H9 (cell line): ENCODE measurements around the gene ANK2. TPM values are rescaled to one million over a fixed set of nuclear protein-coding genes. Genes with fewer than 3 reads are reported as not detected.

ENCODE experiments used
- DNase-seq: peaks from one replicate; pipeline ENCODE4 v3.0.0-alpha.2; 2017
- H2AFZ ChIP-seq: one replicate; pipeline ENCODE4 v1.6.1; 2013; ENCODE audit warnings: mild to moderate bottlenecking, low read length, control low read depth, moderate library complexity
- H2AK5ac ChIP-seq: 2 replicates; pipeline ENCODE4 v1.6.1; 2013; ENCODE audit warnings: low read length, control low read depth, mixed read lengths; ENCODE audit not compliant: insufficient read length
- H2BK120ac ChIP-seq: one replicate; pipeline ENCODE4 v1.6.1; 2013; ENCODE audit warnings: low read depth, mild to moderate bottlenecking, low read length, control low read depth, inconsistent platforms; ENCODE audit not compliant: poor library complexity, severe bottlenecking
- H2BK12ac ChIP-seq: 2 replicates; pipeline ENCODE4 v1.6.1; 2013; ENCODE audit warnings: low read length, control low read depth, mixed read lengths, low read depth; ENCODE audit not compliant: insufficient read length
- H2BK15ac ChIP-seq: 2 replicates; pipeline ENCODE4 v1.6.1; 2013; ENCODE audit warnings: low read depth, low read length, control low read depth
- H2BK20ac ChIP-seq: one replicate; pipeline ENCODE4 v1.6.1; 2013; ENCODE audit warnings: low read depth, mild to moderate bottlenecking, low read length, control low read depth, inconsistent platforms; ENCODE audit not compliant: poor library complexity, severe bottlenecking
- H2BK5ac ChIP-seq: 2 replicates; pipeline ENCODE4 v1.6.1; 2013; ENCODE audit warnings: low read length, control low read depth, mixed read lengths; ENCODE audit not compliant: insufficient read length
- H3K14ac ChIP-seq: 2 replicates; pipeline ENCODE4 v1.6.1; 2013; ENCODE audit warnings: low read length, control low read depth; ENCODE audit not compliant: insufficient read depth
- H3K18ac ChIP-seq: 2 replicates; pipeline ENCODE4 v1.6.1; 2013; ENCODE audit warnings: low read depth, mild to moderate bottlenecking, mixed read lengths, low read length, control low read depth; ENCODE audit not compliant: insufficient read length
- H3K23ac ChIP-seq: 2 replicates; pipeline ENCODE4 v1.6.1; 2013; ENCODE audit warnings: low read length, control low read depth, mixed read lengths, low read depth; ENCODE audit not compliant: insufficient read length
- H3K23me2 ChIP-seq: 2 replicates; pipeline ENCODE4 v1.6.1; 2013; ENCODE audit warnings: low read depth, mild to moderate bottlenecking, mixed read lengths, low read length, control low read depth; ENCODE audit not compliant: insufficient read length, poor library complexity, severe bottlenecking
- H3K27ac ChIP-seq: 2 replicates; pipeline ENCODE4 v1.5.1; 2013; ENCODE audit warnings: low read length, control low read depth, mixed read lengths, low read depth; ENCODE audit not compliant: insufficient read length
- H3K27me3 ChIP-seq: 2 replicates; pipeline ENCODE4 v1.6.1; 2013; ENCODE audit warnings: low read length, control low read depth, inconsistent platforms; ENCODE audit not compliant: insufficient read depth
- H3K4ac ChIP-seq: 2 replicates; pipeline ENCODE4 v1.6.1; 2013; ENCODE audit warnings: low read depth, mild to moderate bottlenecking, control low read depth, inconsistent platforms, low read length, moderate library complexity
- H3K4me1 ChIP-seq: 2 replicates; pipeline ENCODE4 v1.6.1; 2013; ENCODE audit warnings: low read length, control low read depth, inconsistent platforms; ENCODE audit not compliant: insufficient read depth
- H3K4me2 ChIP-seq: 2 replicates; pipeline ENCODE4 v1.6.1; 2013; ENCODE audit warnings: low read length, control low read depth, mixed read lengths; ENCODE audit not compliant: insufficient read length, insufficient read depth
- H3K56ac ChIP-seq: 2 replicates; pipeline ENCODE4 v1.6.1; 2013; ENCODE audit warnings: low read depth, mild to moderate bottlenecking, mixed read lengths, low read length, control low read depth; ENCODE audit not compliant: insufficient read length
- H3K79me1 ChIP-seq: 2 replicates; pipeline ENCODE4 v1.6.1; 2013; ENCODE audit warnings: low read depth, mild to moderate bottlenecking, moderate library complexity, low read length, control low read depth, inconsistent platforms; ENCODE audit not compliant: insufficient read depth, poor library complexity, severe bottlenecking
- H3K79me2 ChIP-seq: 2 replicates; pipeline ENCODE4 v1.6.1; 2013; ENCODE audit warnings: low read length, control low read depth, inconsistent platforms; ENCODE audit not compliant: insufficient read depth
- H3K9ac ChIP-seq: 2 replicates; pipeline ENCODE4 v1.6.1; 2013; ENCODE audit warnings: low read length, control low read depth, mixed read lengths; ENCODE audit not compliant: insufficient read length; ENCODE audit errors: extremely low read depth
- H3K9me3 ChIP-seq: one replicate; pipeline ENCODE4 v1.6.1; 2013; ENCODE audit warnings: low read depth, low read length, inconsistent platforms; ENCODE audit not compliant: control insufficient read depth
- H3T11ph ChIP-seq: one replicate; pipeline ENCODE4 v1.6.1; 2013; ENCODE audit warnings: mild to moderate bottlenecking, low read length, control low read depth, inconsistent platforms
- H4K20me1 ChIP-seq: one replicate; pipeline ENCODE4 v1.6.1; 2013; ENCODE audit not compliant: control insufficient read depth, insufficient read length, insufficient read depth
- H4K5ac ChIP-seq: 2 replicates; pipeline ENCODE4 v1.6.1; 2013; ENCODE audit warnings: low read depth, mild to moderate bottlenecking, mixed read lengths, low read length, control low read depth; ENCODE audit not compliant: insufficient read length
- H4K8ac ChIP-seq: replicated peaks from 2 replicates; pipeline ENCODE4 v1.6.1; 2013; ENCODE audit warnings: low read length, control low read depth, mixed read lengths, low read depth; ENCODE audit not compliant: insufficient read length
- H4K91ac ChIP-seq: 2 replicates; pipeline ENCODE4 v1.6.1; 2013; ENCODE audit warnings: low read depth, mild to moderate bottlenecking, moderate library complexity, mixed read lengths, low read length, control low read depth; ENCODE audit not compliant: insufficient read length
- H3K27ac Mint-ChIP-seq, 3 experiments: 2 replicates in 2 of 3; 3 replicates in 1 of 3; pipeline ENCODE4 v1.8.0; 2020 to 2021; ENCODE audit warnings: mixed read lengths in 3 of 3, mild to moderate bottlenecking in 1 of 3, moderate library complexity in 1 of 3
- H3K27me3 Mint-ChIP-seq: 2 replicates; pipeline ENCODE4 v1.8.0; 2021; ENCODE audit warnings: low read depth, mild to moderate bottlenecking, moderate library complexity, mixed read lengths
- H3K36me3 Mint-ChIP-seq, 3 experiments: 2 replicates in 2 of 3; 3 replicates in 1 of 3; pipeline ENCODE4 v1.8.0; 2020 to 2021; ENCODE audit warnings: low read depth in 3 of 3, mixed read lengths in 3 of 3; ENCODE audit not compliant: insufficient read depth in 1 of 3
- H3K4me1 Mint-ChIP-seq, 2 experiments: 2 replicates each; pipeline ENCODE4 v1.8.0; 2020; ENCODE audit warnings: mixed read lengths in 2 of 2
- H3K4me3 Mint-ChIP-seq, 2 experiments: 2 replicates in 1 of 2; 3 replicates in 1 of 2; pipeline ENCODE4 v1.8.0; 2020 to 2021; ENCODE audit warnings: mild to moderate bottlenecking in 2 of 2, mixed read lengths in 2 of 2, moderate library complexity in 1 of 2
- H3K9me3 Mint-ChIP-seq, 2 experiments: 2 replicates in 1 of 2; 3 replicates in 1 of 2; pipeline ENCODE4 v1.8.0; 2020; ENCODE audit warnings: mild to moderate bottlenecking in 2 of 2, mixed read lengths in 2 of 2, moderate library complexity in 1 of 2
- CTCF ChIP-seq: fragments of 200-600 bp; sonication (generic); conservative IDR thresholded peaks from 3 replicates; pipeline ENCODE4 v1.8.0; 2021; ENCODE audit warnings: antibody characterized with exemption, mild to moderate bottlenecking
- WGBS: extraction: QIAGEN DNeasy Blood & Tissue Kit; methylation state at CpG from one replicate; pipeline ENCODE4 v1.1.7; 2013; ENCODE audit warnings: missing lambda C conversion rate, low lambda C conversion rate, mixed read lengths; ENCODE audit not compliant: insufficient read length; ENCODE audit errors: extremely low coverage; 5-methylcytosine and 5-hydroxymethylcytosine counted together
- total RNA-seq: library from RNA; stranded (reverse); gene quantifications from 2 replicates; pipeline ENCODE4 v1.2.1, GENCODE V29; 2021

ANK2 gene
- total RNA-seq, 1 experiment from 2014 or later = 36.8 TPM

GRCh38 chr4:113071274-113071673 is 21.8 kb downstream of the ANK2 start:
- no peak overlapping the region for H3K4me3 Mint-ChIP-seq
- no peaks in the 10 kb centered on the region for H3K27me3 Mint-ChIP-seq
- H3K23ac ChIP-seq = no peak overlapping the region
- no peaks in the 10 kb centered on the region for H4K20me1 ChIP-seq
- H3K79me1 ChIP-seq = no peaks in the 10 kb centered on the region
- H2AFZ ChIP-seq = no peak overlapping the region
- no peak overlapping the region for H3K18ac ChIP-seq
- H3K14ac ChIP-seq = no peak overlapping the region
- H3K23me2 ChIP-seq = no peaks in the 10 kb centered on the region
- no peak overlapping the region for H2BK20ac ChIP-seq
- H2BK12ac ChIP-seq = no peak overlapping the region
- TF ChIP-seq CTCF = no peak
- H3K27ac ChIP-seq = no peak overlapping the region
- no peaks in the 10 kb centered on the region for H3K9me3 ChIP-seq
- peaks cover 17 to 25% of the 10 kb centered on the region in 2 experiments for H3K4me1 Mint-ChIP-seq
- H2BK15ac ChIP-seq = no peak overlapping the region
- H3K9me3 Mint-ChIP-seq = no peaks in the 10 kb centered on the region
- no peak overlapping the region for H4K5ac ChIP-seq
- H3T11ph ChIP-seq = no peak overlapping the region
- H3K27me3 ChIP-seq = no peaks in the 10 kb centered on the region; the same call in 1 of the 2 replicates
- H3K9ac ChIP-seq = no peak overlapping the region
- H3K4me2 ChIP-seq = no peak overlapping the region
- H3K36me3 Mint-ChIP-seq = peaks cover 0 to 14% (median 9%) of the 10 kb centered on the region in 3 experiments; a peak in 2 of 7 replicates
- no peak overlapping the region for H4K91ac ChIP-seq
- no peak overlapping the region for H3K4ac ChIP-seq
- no CpG with 5 or more reads among the region's 4 CpGs for WGBS
- no peak overlapping the region for H2BK5ac ChIP-seq
- H4K8ac ChIP-seq = no peak overlapping the region
- no peak overlapping the region for H2BK120ac ChIP-seq
- peak overlapping the region in 1 of 3 experiments; percentile 42; a peak in 1 of 7 replicates for H3K27ac Mint-ChIP-seq
- no peak overlapping the region for H3K56ac ChIP-seq
- H2AK5ac ChIP-seq = no peak overlapping the region
- no peaks in the 10 kb centered on the region for H3K79me2 ChIP-seq
- H3K4me1 ChIP-seq = peaks cover 2% of the 10 kb centered on the region; the same call in 1 of the 2 replicates
- DNase-seq = no peak
